Sigmoid colon (tissue), 3 donors: ENCODE measurements around the gene SLC22A3.

Experiments used
- POLR2A ChIP-seq, 2 donors: fragments of 450-650 bp; IDR thresholded peaks; one replicate each; pipeline ENCODE4 v1.6.1; 2016; ENCODE audit warnings: antibody characterized with exemption in 2 of 2, mild to moderate bottlenecking in 2 of 2, moderate library complexity in 2 of 2
- TF ChIP-seq, protein P1 (sequence below), 4 experiments: fragments of 450-650 bp in 3 of 4; fragments of 200-600 bp in 1 of 4; IDR thresholded peaks; one replicate each; pipeline ENCODE4 v1.5.1; 2016 to 2019; ENCODE audit warnings: antibody characterized with exemption in 4 of 4, mild to moderate bottlenecking in 3 of 4, moderate library complexity in 2 of 4

DNA sequence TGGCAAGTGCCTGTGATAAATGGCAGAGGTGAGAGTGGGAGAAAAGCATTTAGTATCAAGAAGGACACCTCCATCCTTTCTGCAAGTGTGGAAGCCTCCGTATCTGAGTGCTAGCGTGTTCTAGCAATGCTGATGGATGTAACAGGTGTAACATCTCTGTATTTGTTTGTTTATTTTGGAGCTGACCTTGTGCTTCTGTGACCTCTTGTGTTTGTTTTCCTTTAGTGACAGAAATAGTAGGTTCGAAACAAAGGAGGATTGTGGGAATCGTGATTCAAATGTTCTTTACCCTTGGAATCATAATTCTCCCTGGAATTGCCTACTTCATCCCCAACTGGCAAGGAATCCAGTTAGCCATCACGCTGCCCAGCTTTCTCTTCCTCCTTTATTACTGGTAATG is 60.4 kb downstream of the SLC22A3 start:
- TF ChIP-seq, protein P1, sequence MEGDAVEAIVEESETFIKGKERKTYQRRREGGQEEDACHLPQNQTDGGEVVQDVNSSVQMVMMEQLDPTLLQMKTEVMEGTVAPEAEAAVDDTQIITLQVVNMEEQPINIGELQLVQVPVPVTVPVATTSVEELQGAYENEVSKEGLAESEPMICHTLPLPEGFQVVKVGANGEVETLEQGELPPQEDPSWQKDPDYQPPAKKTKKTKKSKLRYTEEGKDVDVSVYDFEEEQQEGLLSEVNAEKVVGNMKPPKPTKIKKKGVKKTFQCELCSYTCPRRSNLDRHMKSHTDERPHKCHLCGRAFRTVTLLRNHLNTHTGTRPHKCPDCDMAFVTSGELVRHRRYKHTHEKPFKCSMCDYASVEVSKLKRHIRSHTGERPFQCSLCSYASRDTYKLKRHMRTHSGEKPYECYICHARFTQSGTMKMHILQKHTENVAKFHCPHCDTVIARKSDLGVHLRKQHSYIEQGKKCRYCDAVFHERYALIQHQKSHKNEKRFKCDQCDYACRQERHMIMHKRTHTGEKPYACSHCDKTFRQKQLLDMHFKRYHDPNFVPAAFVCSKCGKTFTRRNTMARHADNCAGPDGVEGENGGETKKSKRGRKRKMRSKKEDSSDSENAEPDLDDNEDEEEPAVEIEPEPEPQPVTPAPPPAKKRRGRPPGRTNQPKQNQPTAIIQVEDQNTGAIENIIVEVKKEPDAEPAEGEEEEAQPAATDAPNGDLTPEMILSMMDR (IDR thresholded peaks at IDR 0.05): no peak
- TF ChIP-seq POLR2A (IDR thresholded peaks at IDR 0.05): no peak
